GF-D8 (cell line): ENCODE results near the gene PGBD4.
"Not testable (repeated sequence)": the region's sequence is repeated elsewhere in the genome, so short reads cannot be mapped to it uniquely, and the experiment has no call there.

Experiments used
- DNase-seq: peaks from one replicate; lab custom pipeline; 2025; lab: John Stamatoyannopoulos, UW

PGBD4 gene

DNA sequence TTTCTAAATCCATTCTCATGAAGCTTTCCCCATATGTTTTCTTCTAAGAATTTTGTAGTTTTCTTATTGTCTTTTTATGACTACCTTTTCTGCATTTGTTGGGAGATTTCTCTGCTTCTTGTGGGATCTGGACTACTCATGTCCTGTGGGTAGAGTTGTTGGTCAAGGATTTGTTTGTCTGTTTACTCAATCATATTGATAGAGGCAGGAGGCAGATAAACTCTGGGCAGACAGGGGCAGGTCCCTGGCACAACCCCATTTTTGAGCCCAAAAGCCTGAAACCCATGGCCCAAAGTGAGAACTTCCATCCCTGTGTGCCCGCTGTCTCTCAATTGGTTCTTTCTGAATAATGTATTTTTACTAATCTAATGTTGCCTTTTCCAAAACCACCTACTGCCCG, 12.3 kb downstream of the PGBD4 start:
- no peak for DNase-seq

GRCh38 chr15:34114739-34115138, 12.9 kb downstream of the PGBD4 start:
- DNase-seq: no peak

DNA sequence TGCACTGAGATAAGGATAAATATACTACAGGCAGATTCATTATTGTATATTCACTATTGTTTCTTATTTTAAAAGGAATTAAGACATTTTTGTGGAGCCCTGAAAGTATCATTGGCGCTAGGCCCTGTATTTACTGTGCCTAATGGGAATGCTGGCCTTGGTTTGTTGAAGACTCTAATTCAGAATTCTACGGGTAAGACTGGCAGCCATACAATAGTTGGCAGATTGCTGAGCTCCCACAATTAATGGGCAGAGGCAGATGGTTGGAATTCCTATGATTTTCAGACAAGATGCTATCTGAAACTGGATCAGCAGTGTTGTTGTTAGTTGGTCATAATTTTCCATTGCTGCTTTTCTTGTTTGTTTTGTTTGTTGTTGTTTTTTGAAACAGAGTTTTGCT, 14.7 kb downstream of the PGBD4 start:
- no peak for DNase-seq

GRCh38 chr15:34119291-34119690, 17.4 kb downstream of the PGBD4 start:
- no peak for DNase-seq

DNA sequence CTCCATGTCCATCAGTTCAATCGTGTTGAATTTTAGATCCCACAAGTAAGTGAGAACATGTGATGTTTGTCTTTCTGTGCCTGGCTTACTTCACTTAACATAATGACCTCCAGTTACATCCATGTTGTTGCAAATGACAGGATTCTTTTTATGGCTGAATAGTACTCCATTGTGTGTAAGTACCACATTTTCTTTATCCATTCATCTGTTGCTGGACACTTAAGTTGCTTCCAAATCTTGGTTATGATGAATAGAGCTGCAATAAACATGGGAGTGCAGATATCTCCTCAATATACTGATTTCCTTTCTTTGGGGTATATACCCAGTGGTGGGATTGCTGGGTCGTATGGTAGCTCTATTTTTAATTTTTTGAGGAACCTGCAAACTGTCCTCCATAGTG, 18.5 kb downstream of the PGBD4 start:
- not testable (repeated sequence) for DNase-seq

DNA sequence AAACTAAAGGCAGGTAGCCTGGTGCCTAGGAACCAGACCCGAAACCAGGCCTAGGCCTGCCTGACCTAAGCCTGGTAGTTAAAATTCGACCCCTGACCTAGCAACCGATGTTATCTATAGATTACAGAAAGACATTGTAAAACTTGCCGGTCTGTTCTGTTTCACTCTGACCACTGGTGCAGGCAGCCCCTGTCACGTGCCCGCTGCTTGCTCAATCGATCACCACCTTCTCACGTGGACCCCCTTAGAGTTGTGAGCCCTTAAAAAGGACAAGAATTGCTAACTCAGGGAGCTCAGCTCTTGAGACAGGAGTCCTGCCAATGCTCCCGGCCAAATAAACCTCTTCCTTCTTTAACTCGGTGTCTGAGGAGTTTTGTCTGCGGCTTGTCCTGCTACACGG, 19.9 kb downstream of the PGBD4 start:
- not testable (repeated sequence) for DNase-seq

DNA sequence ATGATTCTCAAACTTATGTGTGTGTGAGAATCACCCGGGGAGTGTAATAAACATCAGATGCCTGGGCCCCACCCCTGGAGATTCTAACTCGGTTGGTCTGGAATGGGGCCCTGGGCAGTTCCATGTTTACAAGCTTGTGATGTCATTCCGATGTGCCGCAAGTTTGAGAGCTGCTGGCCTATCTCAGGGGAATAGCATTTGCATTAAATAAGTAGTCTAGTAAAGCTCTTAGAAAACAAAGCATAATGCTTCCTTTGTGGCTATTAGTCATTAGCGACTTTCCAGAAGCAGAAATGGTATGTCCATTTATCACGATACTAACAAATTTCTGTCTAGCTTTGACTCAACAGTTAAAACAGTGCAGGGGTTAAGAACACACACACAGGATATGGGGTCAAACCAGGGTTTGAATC, 20.9 kb downstream of the PGBD4 start:
- no peak for DNase-seq

DNA sequence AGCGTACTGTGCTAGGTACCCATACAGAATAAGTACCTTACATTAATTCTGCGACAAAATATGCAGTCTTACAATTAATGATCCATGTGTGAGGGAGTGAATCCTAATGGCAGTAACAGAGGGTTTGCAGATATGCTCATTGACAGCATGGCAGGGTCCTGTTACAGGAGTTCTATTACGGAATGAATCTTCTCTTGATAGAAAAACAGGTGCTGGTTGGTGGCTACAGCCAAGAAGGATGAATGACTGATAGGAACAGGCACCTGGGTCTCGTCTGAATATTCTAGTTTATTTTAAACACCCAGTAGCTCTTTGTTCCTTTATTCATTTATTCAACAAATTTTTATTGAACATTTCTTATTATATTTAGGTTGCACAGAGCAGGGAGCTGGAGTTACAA, 22.8 kb downstream of the PGBD4 start:
- no peak for DNase-seq

DNA sequence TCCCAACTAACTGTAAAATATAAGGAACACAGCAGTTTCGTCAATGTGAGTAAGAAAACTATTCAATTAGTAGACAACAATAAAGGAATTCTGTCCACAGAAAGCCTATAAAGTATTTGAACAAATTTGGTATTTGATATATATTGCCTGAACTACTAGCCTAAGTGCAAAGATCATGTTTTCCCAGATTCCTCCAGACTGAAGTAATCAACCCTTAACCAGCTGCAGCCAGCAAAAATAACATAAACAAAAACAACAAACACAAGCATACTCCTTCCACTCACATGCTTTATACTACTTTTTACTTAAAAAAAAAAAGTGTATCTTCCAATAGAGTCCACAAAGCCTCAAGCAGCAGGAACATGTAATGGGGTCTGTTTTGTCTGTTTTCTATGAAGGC, 24.1 kb downstream of the PGBD4 start:
- DNase-seq: no peak

DNA sequence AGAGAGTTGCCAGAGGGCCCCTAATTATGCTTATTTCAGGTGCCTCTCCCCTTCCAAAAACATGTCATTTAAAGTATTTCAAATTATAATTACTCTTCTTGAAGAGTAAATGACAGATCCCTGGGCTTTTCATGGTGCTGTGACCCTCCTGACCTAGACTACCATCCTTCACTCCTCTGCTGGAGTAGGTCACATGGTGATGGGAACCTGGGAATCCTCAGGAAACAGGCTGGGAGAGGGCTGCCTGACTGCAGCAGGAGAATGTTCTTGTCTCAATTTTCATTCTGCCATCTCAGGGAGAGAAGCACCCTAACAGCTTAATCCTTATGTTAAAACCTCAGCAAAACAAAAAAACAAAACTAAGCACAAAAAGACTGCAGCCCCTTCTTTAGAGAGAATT, 24.6 kb downstream of the PGBD4 start:
- DNase-seq: no peak

GRCh38 chr15:34128898-34129297, 27.0 kb downstream of the PGBD4 start:
- no peak for DNase-seq

DNA sequence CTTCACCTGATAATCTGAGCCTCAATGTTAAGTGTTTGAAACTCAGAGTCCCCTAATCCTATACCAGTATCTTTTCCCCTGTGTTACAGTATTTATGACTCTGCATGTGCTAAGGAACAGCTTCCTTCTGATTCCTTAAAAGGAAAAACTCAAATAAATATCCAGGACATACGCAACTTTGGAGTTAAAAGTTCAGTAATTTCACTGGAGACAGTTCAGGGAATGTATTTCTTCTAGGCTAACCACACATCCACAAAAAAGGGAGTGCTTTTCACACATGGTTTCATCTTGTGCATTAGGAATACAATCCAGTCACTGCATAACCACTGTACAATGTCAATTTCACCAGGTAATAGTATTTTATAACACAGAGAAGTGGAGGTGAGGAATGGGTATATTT, 31.0 kb downstream of the PGBD4 start:
- DNase-seq: no peak

DNA sequence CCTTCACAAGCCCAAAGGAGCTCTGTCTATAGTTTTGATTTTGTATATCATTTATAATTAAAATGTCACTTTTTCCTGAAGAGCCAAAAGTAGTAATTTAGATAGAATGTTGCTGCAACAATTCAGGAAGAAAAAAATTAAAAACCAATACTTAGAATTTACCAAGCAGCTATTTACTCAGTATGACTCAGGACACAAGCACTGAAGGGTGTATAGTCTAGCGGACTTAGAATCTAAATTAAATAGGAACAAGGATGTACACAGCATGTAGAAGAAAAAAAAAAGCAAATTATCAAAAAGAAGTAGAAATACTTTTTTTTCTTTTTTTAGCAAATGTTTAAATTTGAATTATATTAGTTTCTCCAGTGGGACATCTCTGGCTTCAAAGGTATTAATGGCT, 31.6 kb downstream of the PGBD4 start:
- DNase-seq: no peak

- DNase-seq: no peak
Observed at GRCh38 chr15:34147371-34148140, 45.7 kb downstream of the PGBD4 start.

- no peak for DNase-seq
Observed at GRCh38 chr15:34154725-34155204, 52.9 kb downstream of the PGBD4 start.

GRCh38 chr15:34155859-34156258, 54.0 kb downstream of the PGBD4 start:
- no peak for DNase-seq
